Measurements from ENCODE around the gene GPX3.

The GPX3 gene

GRCh38 chr5:151071848-151072629, 51.6 kb downstream of the GPX3 start:
- H3K36me3 ChIP-seq (replicated peaks; ENCODE audit: low read depth, low read length): peaks cover 64% of the 10 kb centered on the region
- peaks cover 100% of the 10 kb centered on the region for H3K79me2 ChIP-seq (ENCODE audit: low read length)
- H3K9ac ChIP-seq (ENCODE audit: low read length): no peak overlapping the region
- TF ChIP-seq CTCF (IDR thresholded peaks at IDR 0.05; ENCODE audit: low read depth, low read length) (no peak), EZH2phosphoT487 (IDR thresholded peaks at IDR 0.05; ENCODE audit: low read depth) (no peak)
- peaks cover 79% of the 10 kb centered on the region for H3K4me1 ChIP-seq (ENCODE audit: low read length)
- peak overlapping the region; percentile 30; the same call in 1 of the 2 replicates for H3K27ac ChIP-seq (ENCODE audit: low read length)
- H2AFZ ChIP-seq (ENCODE audit: low read depth, low read length): no peak overlapping the region
- H3K9me3 ChIP-seq (ENCODE audit: insufficient read depth, low read length): no peaks in the 10 kb centered on the region
- no peaks in the 10 kb centered on the region for H3K27me3 ChIP-seq (ENCODE audit: low read depth, low read length)
- H4K20me1 ChIP-seq (ENCODE audit: insufficient read depth, low read length): peaks cover 100% of the 10 kb centered on the region
- H3K4me3 ChIP-seq (ENCODE audit: low read length): no peak overlapping the region
- 0 out of 2 replicates have a peak overlapping the region, but pooled peaks have one; percentile 12 for H3K4me2 ChIP-seq (ENCODE audit: low read length)

- H3K27ac ChIP-seq (ENCODE audit: low read length): no peak overlapping the region
- TF ChIP-seq EZH2phosphoT487 (IDR thresholded peaks at IDR 0.05; ENCODE audit: low read depth) (no peak), CTCF (IDR thresholded peaks at IDR 0.05; ENCODE audit: low read depth, low read length) (no peak)
- peaks cover 64% of the 10 kb centered on the region for H3K36me3 ChIP-seq (replicated peaks; ENCODE audit: low read depth, low read length)
- H3K4me3 ChIP-seq (ENCODE audit: low read length): no peak overlapping the region
- H3K4me1 ChIP-seq (ENCODE audit: low read length): peaks cover 79% of the 10 kb centered on the region
- H3K4me2 ChIP-seq (ENCODE audit: low read length): no peak overlapping the region
- H3K9me3 ChIP-seq (ENCODE audit: insufficient read depth, low read length): no peaks in the 10 kb centered on the region
- H3K27me3 ChIP-seq (ENCODE audit: low read depth, low read length): no peaks in the 10 kb centered on the region
- peaks cover 100% of the 10 kb centered on the region for H4K20me1 ChIP-seq (ENCODE audit: insufficient read depth, low read length)
- H3K9ac ChIP-seq (ENCODE audit: low read length): no peak overlapping the region
- H2AFZ ChIP-seq (ENCODE audit: low read depth, low read length): no peak overlapping the region
- peaks cover 100% of the 10 kb centered on the region for H3K79me2 ChIP-seq (ENCODE audit: low read length)
These were observed 52.2 kb downstream of the GPX3 start for GRCh38 chr5:151072630-151073025.

- H3K27me3 ChIP-seq (ENCODE audit: low read depth, low read length): no peaks in the 10 kb centered on the region
- no peak overlapping the region for H3K4me3 ChIP-seq (ENCODE audit: low read length)
- peaks cover 63% of the 10 kb centered on the region for H3K36me3 ChIP-seq (replicated peaks; ENCODE audit: low read depth, low read length)
- peaks cover 99% of the 10 kb centered on the region for H4K20me1 ChIP-seq (ENCODE audit: insufficient read depth, low read length)
- H3K9ac ChIP-seq (ENCODE audit: low read length): no peak overlapping the region
- no peak overlapping the region for H3K27ac ChIP-seq (ENCODE audit: low read length)
- no peak overlapping the region for H3K4me2 ChIP-seq (ENCODE audit: low read length)
- H3K4me1 ChIP-seq (ENCODE audit: low read length): peaks cover 79% of the 10 kb centered on the region
- H3K9me3 ChIP-seq (ENCODE audit: insufficient read depth, low read length): no peaks in the 10 kb centered on the region
- H3K79me2 ChIP-seq (ENCODE audit: low read length): peaks cover 100% of the 10 kb centered on the region
- no peak overlapping the region for H2AFZ ChIP-seq (ENCODE audit: low read depth, low read length)
- TF ChIP-seq CTCF (IDR thresholded peaks at IDR 0.05; ENCODE audit: low read depth, low read length): no peak
- TF ChIP-seq EZH2phosphoT487 (IDR thresholded peaks at IDR 0.05; ENCODE audit: low read depth): no peak
These were observed 52.9 kb downstream of the GPX3 start for GRCh38 chr5:151073280-151073679.

GRCh38 chr5:151074557-151074956, 54.2 kb downstream of the GPX3 start:
- H3K9ac ChIP-seq (ENCODE audit: low read length): no peak overlapping the region

More at GRCh38 chr5:151074557-151074956, 54.2 kb downstream of the GPX3 start:
- Histone ChIP-seq H3K36me3 (replicated peaks; ENCODE audit: low read depth, low read length) (peaks cover 62% of the 10 kb centered on the region), H3K4me3 (ENCODE audit: low read length) (no peak overlapping the region), H2AFZ (ENCODE audit: low read depth, low read length) (no peak overlapping the region), H3K27ac (ENCODE audit: low read length) (no peak overlapping the region), H3K4me1 (ENCODE audit: low read length) (peaks cover 76% of the 10 kb centered on the region), H3K79me2 (ENCODE audit: low read length) (peaks cover 100% of the 10 kb centered on the region), H3K27me3 (ENCODE audit: low read depth, low read length) (no peaks in the 10 kb centered on the region), H3K4me2 (ENCODE audit: low read length) (no peak overlapping the region), H4K20me1 (ENCODE audit: insufficient read depth, low read length) (peaks cover 87% of the 10 kb centered on the region), H3K9me3 (ENCODE audit: insufficient read depth, low read length) (no peaks in the 10 kb centered on the region)
- no peak for TF ChIP-seq CTCF (IDR thresholded peaks at IDR 0.05; ENCODE audit: low read depth, low read length)
- no peak for TF ChIP-seq EZH2phosphoT487 (IDR thresholded peaks at IDR 0.05; ENCODE audit: low read depth)

Data from OCI-LY3 (cell line).